DND-41 (cell line): ENCODE measurements around the gene SIGLEC8.
A peak's percentile ranks its signal among the peaks of the same experiment; 100 is the strongest.
"Not testable (repeated sequence)": the region's sequence is repeated elsewhere in the genome, so short reads cannot be mapped to it uniquely, and the experiment has no call there.

Experiments used
- ATAC-seq: fragments of 200-7000 bp; cut with Tn5 transposase; 3 replicates; pipeline ENCODE4 v1.9.1; 2021; ENCODE audit warnings: low read depth; ENCODE audit not compliant: insufficient read depth
- DNase-seq: peaks from one replicate; pipeline ENCODE4 v3.0.0-alpha.2; 2020
- H2AFZ ChIP-seq: 2 replicates; pipeline ENCODE4 v1.6.0; 2012; ENCODE audit warnings: low read depth, low read length
- H3K27ac ChIP-seq: 2 replicates; pipeline ENCODE4 v1.5.1; 2012; ENCODE audit warnings: low read length, inconsistent platforms
- H3K27me3 ChIP-seq: fragments of 200-600 bp; sonication (generic); 2 replicates; pipeline ENCODE4 v1.6.0; 2012; ENCODE audit warnings: low read length, mild to moderate bottlenecking, inconsistent platforms; ENCODE audit not compliant: insufficient read depth, poor library complexity
- H3K36me3 ChIP-seq: 2 replicates; pipeline ENCODE4 v1.5.1; 2012; ENCODE audit warnings: low read length, inconsistent platforms; ENCODE audit not compliant: insufficient read depth
- H3K4me1 ChIP-seq: 2 replicates; pipeline ENCODE4 v1.5.1; 2012; ENCODE audit warnings: mild to moderate bottlenecking, low read length; ENCODE audit not compliant: insufficient read depth
- H3K4me2 ChIP-seq: 2 replicates; pipeline ENCODE4 v1.6.0; 2012; ENCODE audit warnings: mild to moderate bottlenecking, moderate library complexity, low read length, inconsistent platforms; ENCODE audit not compliant: insufficient read depth
- H3K4me3 ChIP-seq, 2 experiments: fragments of 200-600 bp in 1 of 2; shearing (Covaris generic) in 1 of 2; 2 replicates each; pipeline ENCODE4 v1.5.1; 2012 to 2016; ENCODE audit warnings: inconsistent platforms in 2 of 2, low read length in 2 of 2, mild to moderate bottlenecking in 2 of 2, low read depth in 1 of 2, moderate library complexity in 1 of 2
- H3K79me2 ChIP-seq: 2 replicates; pipeline ENCODE4 v1.6.0; 2012; ENCODE audit warnings: low read length, inconsistent platforms; ENCODE audit not compliant: insufficient read depth
- H3K9ac ChIP-seq: 2 replicates; pipeline ENCODE4 v1.6.0; 2012; ENCODE audit warnings: low read depth, mild to moderate bottlenecking, inconsistent platforms, low read length, moderate library complexity
- H3K9me3 ChIP-seq: 2 replicates; pipeline ENCODE4 v1.5.1; 2012; ENCODE audit warnings: low read length, moderate library complexity, mild to moderate bottlenecking, inconsistent platforms; ENCODE audit not compliant: insufficient read depth, severe bottlenecking
- H4K20me1 ChIP-seq: 2 replicates; pipeline ENCODE4 v1.6.0; 2012; ENCODE audit warnings: low read length; ENCODE audit not compliant: insufficient read depth
- EZH2 ChIP-seq: IDR thresholded peaks from 3 replicates; pipeline ENCODE4 v1.6.1; 2012; ENCODE audit warnings: borderline replicate concordance, low read depth, mild to moderate bottlenecking, moderate library complexity, low read length, inconsistent platforms; ENCODE audit not compliant: severe bottlenecking
- TF ChIP-seq, protein P1 (sequence below): IDR thresholded peaks from 2 replicates; pipeline ENCODE4 v1.5.1; 2012; ENCODE audit warnings: borderline replicate concordance, low read length, moderate library complexity, mild to moderate bottlenecking; ENCODE audit not compliant: poor library complexity, severe bottlenecking; ENCODE audit errors: extremely low read depth

SIGLEC8 gene

DNA sequence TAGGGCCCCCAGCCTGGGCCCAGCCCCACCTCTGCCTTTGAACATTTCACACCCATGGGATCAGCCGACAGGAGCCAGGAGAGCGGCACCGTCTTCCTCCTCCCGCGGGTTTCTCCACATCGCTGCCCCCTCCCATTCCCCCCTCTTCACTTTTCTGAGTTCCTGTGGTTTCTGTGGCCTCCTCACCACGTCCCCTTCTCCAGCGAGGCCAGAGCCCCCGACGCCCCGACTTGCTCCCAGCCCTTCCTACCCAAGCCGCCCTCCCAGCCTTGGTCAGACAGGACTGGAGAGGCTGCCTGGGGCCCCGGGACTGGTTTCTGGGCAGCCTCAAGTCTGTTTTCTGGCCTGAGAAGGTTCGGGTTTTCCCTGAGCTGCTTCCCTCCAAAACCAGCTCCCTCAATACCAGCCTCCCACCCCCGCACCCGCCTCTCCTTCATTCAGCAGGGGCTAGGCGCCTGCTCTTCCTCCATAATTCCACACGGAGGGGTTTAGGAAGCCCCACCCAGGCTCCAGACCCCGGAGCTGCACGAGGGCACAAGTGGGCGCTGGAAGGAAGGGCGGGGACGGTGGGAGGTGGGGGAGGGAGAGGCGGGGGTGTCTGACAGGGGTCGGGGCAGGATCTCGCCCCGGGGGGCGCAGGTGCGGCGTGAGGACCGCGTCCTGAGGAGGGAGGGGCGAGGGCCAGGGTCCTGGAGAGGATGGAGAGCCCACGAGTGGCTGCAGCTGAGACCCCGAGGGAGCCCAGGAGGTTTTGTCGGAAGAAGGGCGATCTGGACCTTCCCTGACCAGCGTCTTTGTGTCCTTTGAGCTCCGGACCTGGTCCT is 36.8 kb downstream of the SIGLEC8 start:
- no peak overlapping the region for H3K4me3 ChIP-seq
- no peak overlapping the region for H2AFZ ChIP-seq
- H3K9ac ChIP-seq: no peak overlapping the region

DNA sequence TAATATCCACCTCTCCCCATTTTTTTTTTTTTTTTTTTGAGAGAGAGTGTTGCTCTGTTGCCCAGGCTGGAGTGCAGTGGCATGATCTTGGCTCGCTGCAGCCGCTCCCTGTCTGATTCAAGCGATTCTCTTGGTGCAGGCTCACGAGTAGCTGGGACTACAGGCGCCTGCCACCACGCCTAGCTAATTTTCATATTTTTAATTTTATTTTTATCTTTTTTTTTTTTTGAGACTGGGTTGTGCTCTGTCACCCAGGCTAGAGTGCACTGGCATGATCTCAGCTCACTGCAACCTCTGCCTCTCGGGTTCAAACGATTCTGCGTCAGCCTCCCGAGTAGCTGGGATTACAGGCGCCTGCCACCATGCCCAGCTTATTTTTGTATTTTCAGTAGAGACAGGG is 37.7 kb downstream of the SIGLEC8 start:
- H4K20me1 ChIP-seq, H3K4me1 ChIP-seq, ATAC-seq, H3K9ac ChIP-seq, H3K4me2 ChIP-seq, H3K27me3 ChIP-seq, DNase-seq, H2AFZ ChIP-seq, H3K27ac ChIP-seq, H3K9me3 ChIP-seq, H3K36me3 ChIP-seq, H3K79me2 ChIP-seq, H3K4me3 ChIP-seq: not testable (repeated sequence)

More for the DNA sequence above, 36.8 kb downstream of the SIGLEC8 start:
- Histone ChIP-seq H3K79me2 (no peaks in the 10 kb centered on the region), H3K27me3 (no peaks in the 10 kb centered on the region), H4K20me1 (peaks cover 4% of the 10 kb centered on the region; the same call in 1 of the 2 replicates), H3K4me1 (no peaks in the 10 kb centered on the region), H3K36me3 (no peaks in the 10 kb centered on the region), H3K9me3 (no peaks in the 10 kb centered on the region), H3K27ac (no peak overlapping the region), H3K4me2 (no peak overlapping the region)
- TF ChIP-seq, protein P1, sequence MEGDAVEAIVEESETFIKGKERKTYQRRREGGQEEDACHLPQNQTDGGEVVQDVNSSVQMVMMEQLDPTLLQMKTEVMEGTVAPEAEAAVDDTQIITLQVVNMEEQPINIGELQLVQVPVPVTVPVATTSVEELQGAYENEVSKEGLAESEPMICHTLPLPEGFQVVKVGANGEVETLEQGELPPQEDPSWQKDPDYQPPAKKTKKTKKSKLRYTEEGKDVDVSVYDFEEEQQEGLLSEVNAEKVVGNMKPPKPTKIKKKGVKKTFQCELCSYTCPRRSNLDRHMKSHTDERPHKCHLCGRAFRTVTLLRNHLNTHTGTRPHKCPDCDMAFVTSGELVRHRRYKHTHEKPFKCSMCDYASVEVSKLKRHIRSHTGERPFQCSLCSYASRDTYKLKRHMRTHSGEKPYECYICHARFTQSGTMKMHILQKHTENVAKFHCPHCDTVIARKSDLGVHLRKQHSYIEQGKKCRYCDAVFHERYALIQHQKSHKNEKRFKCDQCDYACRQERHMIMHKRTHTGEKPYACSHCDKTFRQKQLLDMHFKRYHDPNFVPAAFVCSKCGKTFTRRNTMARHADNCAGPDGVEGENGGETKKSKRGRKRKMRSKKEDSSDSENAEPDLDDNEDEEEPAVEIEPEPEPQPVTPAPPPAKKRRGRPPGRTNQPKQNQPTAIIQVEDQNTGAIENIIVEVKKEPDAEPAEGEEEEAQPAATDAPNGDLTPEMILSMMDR: no peak
- no peak for TF ChIP-seq EZH2
- peak; percentile 40; the same call in 1 of the 3 replicates for ATAC-seq
- DNase-seq: no peak

DNA sequence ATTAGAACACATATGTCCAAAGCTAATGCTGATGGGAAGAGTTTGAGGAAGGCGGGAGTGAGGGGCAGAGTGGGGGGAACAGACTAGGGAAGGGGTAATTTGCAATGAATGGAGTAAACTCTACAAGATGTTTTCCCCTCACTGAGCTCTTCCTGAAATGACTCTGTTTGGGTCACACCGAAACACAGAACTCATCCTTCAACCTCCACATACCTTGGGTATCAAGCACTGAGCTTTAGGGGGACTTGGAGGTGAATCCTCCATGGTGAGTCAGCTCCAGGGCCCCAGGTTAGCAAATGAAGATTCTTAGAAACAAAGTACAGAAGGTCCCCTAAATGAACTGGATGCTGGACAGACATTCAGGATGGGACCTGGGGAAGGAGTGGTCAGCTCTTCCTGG is 39.5 kb downstream of the SIGLEC8 start:
- Histone ChIP-seq H2AFZ (no peak overlapping the region), H3K9me3 (no peaks in the 10 kb centered on the region), H3K4me3 (no peak overlapping the region), H4K20me1 (no peaks in the 10 kb centered on the region; the same call in 1 of the 2 replicates), H3K4me2 (no peak overlapping the region), H3K27me3 (no peaks in the 10 kb centered on the region), H3K27ac (no peak overlapping the region), H3K9ac (no peak overlapping the region), H3K36me3 (no peaks in the 10 kb centered on the region), H3K79me2 (no peaks in the 10 kb centered on the region), H3K4me1 (no peaks in the 10 kb centered on the region)
- DNase-seq (no peak), ATAC-seq (no peak)
- no peak for TF ChIP-seq EZH2
- TF ChIP-seq, protein P1: no peak

DNA sequence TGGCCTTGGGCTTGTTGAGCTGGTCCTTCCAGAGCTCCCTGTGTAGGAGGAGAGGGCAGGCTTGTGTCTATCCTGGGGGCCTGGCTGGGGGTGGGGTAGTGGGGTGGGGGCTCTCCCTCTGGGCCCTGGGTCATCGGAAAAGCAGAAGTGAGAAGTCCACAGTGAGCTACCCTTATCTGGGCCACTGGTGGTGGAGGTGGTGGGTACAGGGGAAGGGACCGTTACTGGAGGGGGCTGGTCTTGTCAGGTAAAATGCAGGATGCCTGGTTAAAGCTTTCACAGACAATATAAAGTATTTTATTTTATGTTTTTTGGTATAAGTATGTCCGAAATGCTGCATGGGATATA is 40.5 kb downstream of the SIGLEC8 start:
- no peak overlapping the region for H3K9ac ChIP-seq
- H2AFZ ChIP-seq: no peak overlapping the region
- no peaks in the 10 kb centered on the region for H3K27me3 ChIP-seq
- H3K4me2 ChIP-seq: no peak overlapping the region
- H3K27ac ChIP-seq: no peak overlapping the region
- TF ChIP-seq EZH2: no peak
- ATAC-seq (no peak), DNase-seq (no peak)
- H3K4me1 ChIP-seq: no peaks in the 10 kb centered on the region
- no peaks in the 10 kb centered on the region; the same call in 1 of the 2 replicates for H4K20me1 ChIP-seq
- H3K36me3 ChIP-seq: no peaks in the 10 kb centered on the region
- no peak overlapping the region for H3K4me3 ChIP-seq
- H3K79me2 ChIP-seq: no peaks in the 10 kb centered on the region
- no peaks in the 10 kb centered on the region for H3K9me3 ChIP-seq
